ENCODE data around the gene ESRRB. TPM values are rescaled to one million over a fixed set of nuclear protein-coding genes. Genes with fewer than 3 reads are reported as not detected.

The ESRRB gene
- total RNA-seq, 1 experiment from 2014 or later = not detected

GRCh38 chr14:76541594-76542219 lies 165.8 kb downstream of the ESRRB start:
- DNase-seq (ENCODE audit: low read depth) = no peak

GRCh38 chr14:76546426-76547221 lies 170.7 kb downstream of the ESRRB start:
- peak; percentile 21 for DNase-seq (ENCODE audit: low read depth)

- no peak for DNase-seq (ENCODE audit: low read depth)
These were observed 171.9 kb downstream of the ESRRB start for GRCh38 chr14:76547831-76548230.

GRCh38 chr14:76550534-76550933 lies 174.6 kb downstream of the ESRRB start:
- DNase-seq (ENCODE audit: low read depth) = no peak

- DNase-seq (ENCODE audit: low read depth) = no peak
These were observed 175.2 kb downstream of the ESRRB start for GRCh38 chr14:76551116-76551515.

Other genes with a start within 250 kb of the ESRRB start
- 60.4 and 67.2 TPM in 2 replicates for gene GPATCH2L, start 224.2 kb upstream of the ESRRB start, total RNA-seq (2014; rRNA removed)

Measured in LHCN-M2 (cell line).